GM18909 (cell line): ENCODE results near the gene ATP10B.
"Not testable (repeated sequence)": the region's sequence is repeated elsewhere in the genome, so short reads cannot be mapped to it uniquely, and the experiment has no call there.

Experiments
- ATAC-seq: cut with Tn5 transposase; IDR thresholded peaks from one replicate; pipeline ENCODE4 v1.9.1; 2021; ENCODE audit warnings: mild to moderate bottlenecking; ENCODE audit not compliant: unreplicated experiment, poor library complexity

ATP10B gene, protein sequence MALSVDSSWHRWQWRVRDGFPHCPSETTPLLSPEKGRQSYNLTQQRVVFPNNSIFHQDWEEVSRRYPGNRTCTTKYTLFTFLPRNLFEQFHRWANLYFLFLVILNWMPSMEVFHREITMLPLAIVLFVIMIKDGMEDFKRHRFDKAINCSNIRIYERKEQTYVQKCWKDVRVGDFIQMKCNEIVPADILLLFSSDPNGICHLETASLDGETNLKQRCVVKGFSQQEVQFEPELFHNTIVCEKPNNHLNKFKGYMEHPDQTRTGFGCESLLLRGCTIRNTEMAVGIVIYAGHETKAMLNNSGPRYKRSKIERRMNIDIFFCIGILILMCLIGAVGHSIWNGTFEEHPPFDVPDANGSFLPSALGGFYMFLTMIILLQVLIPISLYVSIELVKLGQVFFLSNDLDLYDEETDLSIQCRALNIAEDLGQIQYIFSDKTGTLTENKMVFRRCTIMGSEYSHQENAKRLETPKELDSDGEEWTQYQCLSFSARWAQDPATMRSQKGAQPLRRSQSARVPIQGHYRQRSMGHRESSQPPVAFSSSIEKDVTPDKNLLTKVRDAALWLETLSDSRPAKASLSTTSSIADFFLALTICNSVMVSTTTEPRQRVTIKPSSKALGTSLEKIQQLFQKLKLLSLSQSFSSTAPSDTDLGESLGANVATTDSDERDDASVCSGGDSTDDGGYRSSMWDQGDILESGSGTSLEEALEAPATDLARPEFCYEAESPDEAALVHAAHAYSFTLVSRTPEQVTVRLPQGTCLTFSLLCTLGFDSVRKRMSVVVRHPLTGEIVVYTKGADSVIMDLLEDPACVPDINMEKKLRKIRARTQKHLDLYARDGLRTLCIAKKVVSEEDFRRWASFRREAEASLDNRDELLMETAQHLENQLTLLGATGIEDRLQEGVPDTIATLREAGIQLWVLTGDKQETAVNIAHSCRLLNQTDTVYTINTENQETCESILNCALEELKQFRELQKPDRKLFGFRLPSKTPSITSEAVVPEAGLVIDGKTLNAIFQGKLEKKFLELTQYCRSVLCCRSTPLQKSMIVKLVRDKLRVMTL (N-terminal part only)

DNA sequence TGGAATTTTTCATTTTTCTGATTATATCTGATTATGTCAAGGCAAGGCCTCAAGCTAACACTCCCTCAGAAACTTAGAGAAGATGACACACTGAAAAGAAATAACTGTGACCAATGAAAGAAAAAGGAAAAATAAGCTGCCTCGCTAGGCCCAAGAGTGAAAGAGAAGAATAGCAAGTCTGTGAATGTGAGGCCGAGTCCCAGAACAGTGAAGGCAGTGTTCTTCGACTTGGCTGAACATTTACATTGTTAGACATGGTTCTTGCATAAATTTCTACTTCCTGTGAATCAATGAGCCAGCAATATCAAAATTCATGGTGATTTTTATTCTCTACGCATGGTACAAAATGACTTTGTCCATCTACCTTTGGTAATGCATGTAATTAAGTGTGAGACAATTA lies at the start of gene ATP10B:
TSS of gene ATP10B (minus strand) at position 163 of the 400 bp plus-strand sequence. CDS start 164,137 bp downstream, outside the sequence.
- ATAC-seq: no peak

DNA sequence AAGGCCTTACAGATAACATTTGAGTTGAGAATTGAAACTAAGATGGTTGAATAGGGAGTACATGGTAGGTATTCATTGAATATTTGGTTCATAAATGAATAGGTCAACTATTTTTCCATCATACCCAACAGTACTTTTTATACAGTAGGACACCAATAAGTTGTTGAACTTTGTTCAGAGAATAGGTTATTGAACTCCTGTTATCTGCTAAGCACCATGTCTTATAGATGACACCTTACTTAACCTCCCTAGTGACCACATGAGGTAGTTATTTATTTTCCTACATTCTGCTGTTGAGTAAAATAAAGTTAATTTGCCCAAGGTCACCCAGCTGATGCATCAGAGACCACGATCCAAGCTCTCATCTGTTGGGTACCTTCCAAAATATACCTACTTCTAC lies 49.6 kb upstream of the ATP10B start:
- no peak for ATAC-seq

DNA sequence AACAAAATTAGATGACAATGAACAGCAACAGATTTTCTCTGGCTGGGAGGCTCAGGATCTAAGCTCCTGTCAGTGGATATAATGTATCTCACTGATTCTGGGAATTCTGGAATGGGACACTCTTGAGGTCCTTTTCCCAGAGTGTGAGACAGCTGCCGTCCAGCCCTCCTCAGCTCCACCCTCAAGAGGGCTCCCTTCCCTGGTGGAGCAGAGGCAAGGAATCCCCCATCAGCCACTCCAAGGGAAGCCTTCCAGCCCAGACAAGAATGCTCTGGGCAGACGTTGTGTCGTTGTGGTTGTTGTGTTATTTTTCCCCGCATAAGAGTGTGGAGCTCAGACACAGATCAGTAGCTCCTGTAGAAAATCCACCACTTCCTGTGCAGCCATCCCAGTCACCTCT lies 47.7 kb upstream of the ATP10B start:
- ATAC-seq: no peak

DNA sequence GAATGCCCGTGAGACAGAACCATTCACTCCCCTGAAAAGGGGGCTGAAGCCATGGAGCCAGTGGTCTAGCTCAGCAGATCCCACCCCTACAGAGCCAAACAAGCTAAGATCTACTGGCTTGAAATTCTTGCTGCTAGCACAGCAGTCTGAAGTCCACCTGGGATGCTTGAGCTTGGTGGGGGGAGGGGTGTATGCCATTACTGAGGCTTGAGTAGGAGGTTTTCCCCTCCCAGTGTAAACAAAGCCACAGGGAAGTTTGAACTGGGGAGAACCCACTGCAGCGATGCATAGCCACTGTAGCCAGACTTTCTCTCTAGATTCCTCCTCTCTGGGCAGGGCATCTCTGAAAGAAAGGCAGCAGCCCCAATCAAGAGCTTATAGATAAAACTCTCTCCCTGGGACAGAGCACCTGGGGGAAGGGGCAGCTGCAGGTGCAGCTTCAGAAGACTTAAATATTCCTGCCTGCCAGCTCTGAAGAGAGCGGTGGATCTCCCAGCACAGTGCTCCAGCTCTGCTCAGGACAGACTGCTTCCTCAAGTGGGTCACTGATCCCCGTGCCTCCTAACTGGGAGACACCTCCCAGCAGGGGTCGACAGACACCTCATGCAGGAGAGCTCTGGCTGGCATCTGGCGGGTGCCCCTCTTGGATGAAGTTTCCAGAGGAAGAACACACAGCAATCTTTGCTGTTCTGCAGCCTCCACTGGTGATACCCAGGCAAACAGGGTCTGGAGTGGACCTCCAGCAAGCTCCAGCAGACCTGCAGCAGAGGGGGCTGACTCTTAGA lies 41.4 kb upstream of the ATP10B start:
- not testable (repeated sequence) for ATAC-seq

DNA sequence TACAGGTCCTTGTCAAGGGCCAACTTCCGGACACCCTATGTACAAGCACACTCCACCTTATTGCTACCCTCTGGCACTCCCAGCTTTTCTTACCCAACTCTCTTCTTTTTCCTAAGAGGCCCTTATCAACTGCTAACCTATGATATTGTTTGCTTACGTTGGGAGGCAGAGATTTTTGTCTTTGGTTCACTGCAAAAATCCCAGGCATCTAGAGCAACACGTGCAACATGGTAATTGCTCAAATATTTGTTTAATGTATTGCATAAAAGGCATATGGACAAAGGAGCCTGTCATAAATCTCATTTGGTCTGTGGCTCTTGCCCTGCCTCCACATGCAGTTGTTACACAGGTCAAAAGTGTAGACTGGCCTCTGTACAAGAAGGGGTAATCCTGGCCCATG lies 35.8 kb upstream of the ATP10B start:
- no peak for ATAC-seq

DNA sequence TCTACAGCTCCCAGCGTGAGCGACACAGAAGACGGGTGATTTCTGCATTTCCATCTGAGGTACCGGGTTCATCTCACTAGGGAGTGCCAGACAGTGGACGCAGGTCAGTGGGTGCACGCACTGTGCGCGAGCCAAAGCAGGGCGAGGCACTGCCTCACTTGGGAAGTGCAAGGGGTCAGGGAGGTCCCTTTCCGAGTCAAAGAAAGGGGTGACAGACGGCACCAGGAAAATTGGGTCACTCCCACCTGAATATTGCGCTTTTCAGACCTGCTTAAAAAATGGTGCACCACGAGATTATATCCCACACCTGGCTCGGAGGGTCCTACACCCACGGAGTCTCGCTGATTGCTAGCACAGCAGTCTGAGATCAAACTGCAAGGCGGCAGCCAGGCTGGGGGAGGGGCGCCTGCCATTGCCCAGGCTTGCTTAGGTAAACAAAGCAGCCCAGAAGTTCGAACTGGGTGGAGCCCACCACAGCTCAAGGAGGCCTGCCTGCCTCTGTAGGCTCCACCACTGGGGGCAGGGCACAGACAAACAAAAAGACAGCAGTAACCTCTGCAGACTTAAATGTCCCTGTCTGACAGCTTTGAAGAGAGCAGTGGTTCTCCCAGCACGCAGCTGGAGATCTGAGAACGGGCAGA lies 21.7 kb upstream of the ATP10B start:
- ATAC-seq: not testable (repeated sequence)

DNA sequence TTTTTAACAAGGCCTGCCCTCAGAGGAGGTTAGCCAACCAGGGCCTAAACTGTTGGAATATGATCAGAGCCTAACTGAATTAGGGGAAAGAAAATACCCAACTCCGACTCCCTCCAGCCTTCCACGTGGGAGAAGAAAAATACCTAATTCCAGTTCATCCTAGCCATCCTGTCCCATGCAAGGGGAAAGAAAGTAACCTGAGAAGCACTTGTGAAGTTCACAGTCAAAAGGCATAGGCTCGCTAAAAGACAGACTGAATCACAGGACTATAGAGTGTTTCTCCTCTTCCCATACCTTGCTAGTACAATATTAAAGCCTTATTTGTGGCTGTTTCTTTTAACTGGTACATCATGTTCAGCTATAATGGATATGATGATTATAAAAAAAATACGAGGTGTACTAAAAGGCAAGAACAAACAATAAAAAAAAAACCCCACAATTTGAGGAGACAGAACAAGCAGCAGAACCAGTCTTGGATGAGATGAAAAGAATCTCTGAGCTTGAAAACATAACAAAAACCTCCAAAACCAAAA lies 18.0 kb upstream of the ATP10B start:
- ATAC-seq: no peak

DNA sequence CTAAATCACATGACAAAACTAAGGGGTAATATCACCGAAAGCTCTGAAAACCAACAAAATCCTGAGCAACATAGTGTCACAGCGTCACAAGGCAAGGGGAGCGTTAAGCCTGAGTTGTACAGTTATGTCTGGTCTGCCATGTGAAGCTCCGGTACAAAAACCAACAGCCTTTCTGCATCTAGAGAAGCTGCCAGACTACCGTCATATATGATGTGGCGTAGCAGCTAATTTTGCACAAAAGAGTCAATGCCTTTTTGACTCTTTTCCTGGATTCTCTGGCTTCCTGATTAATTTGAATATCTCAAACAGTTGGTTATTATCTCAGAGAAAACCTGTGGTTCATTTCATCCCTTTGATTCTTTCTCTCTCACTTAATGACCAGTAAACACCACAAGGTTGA lies 16.0 kb upstream of the ATP10B start:
- ATAC-seq: no peak

DNA sequence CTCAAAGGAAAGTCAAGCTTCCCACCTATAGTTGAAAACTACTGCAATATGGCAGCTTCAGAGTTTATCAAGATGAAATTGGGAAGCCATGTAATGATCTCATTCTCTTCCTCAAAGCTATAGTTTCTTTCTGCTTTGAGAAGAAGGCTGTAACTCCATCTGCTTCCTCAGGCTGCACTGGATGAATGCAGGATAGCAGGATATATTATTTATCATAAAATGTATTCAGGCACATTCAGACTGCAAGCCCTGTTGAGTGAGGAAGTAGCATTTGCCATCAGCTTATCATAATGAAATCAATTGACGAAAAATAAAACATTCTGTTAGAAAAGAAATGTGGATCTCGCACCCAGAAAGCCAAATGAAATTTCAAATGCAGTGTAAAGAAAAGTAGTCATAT lies 560 bp downstream of the ATP10B start:
- ATAC-seq: no peak

DNA sequence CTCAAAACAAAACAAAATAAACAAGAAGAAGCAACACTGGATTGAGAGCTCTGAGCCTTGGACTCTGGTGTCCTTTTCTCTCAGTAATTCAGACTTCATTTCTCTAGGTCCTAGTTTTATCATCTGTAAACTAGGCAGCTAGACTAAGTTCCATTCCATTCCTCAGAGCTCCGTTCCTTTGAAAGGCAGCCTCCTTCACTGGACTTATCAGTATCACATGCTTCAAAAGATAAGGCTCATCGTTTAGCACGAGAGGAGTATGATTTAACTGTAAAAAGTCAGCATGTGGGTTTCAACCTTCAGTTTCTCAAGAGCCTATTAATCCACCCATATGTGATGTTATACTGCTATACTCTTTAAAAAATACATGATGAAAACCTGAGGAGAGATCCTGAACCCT lies 1.6 kb downstream of the ATP10B start:
- ATAC-seq: no peak

DNA sequence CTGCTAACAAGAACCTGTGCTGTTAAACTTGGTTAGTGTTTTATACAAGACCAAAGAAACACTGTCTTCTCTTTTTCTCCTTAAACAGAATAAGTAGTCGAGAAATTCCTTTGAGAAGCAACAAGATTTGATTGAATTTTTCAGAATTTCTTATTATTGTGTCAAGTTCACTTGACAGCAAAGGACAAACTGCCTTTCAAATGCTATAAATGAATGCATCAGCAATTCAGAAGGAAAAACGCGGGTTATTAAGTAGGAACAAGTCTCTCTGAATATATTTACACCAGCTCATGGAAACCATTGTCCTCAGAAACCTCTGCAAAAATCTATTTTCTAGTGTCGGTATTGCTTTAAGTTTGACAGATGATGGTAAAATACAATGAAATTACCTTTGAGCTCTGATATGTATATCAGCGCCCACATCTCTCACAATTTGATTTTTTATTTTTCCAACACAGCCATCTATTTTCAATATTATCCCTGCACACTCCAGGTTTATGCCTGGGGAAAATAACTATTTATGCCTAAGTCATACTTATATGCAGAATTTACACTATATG lies 4.4 kb downstream of the ATP10B start:
- ATAC-seq: no peak

DNA sequence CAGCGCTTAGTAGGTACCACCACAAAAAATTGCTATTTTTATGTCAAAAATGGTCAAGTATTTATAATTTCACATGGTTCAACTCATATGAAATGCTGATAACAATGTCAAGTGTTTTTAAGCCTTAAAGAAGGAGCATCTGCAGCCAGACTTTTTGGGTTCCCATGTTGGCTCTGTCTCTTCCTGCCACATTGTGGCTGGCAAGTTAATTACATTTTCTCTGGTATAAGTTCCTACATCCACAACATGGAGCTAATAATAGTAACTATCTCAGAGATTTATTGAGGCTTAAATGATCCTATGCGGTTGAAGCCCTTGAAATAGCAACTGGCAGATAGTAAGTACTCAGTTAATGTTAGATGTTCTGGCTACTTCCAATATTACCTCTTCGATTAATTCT lies 5.4 kb downstream of the ATP10B start:
- no peak for ATAC-seq

DNA sequence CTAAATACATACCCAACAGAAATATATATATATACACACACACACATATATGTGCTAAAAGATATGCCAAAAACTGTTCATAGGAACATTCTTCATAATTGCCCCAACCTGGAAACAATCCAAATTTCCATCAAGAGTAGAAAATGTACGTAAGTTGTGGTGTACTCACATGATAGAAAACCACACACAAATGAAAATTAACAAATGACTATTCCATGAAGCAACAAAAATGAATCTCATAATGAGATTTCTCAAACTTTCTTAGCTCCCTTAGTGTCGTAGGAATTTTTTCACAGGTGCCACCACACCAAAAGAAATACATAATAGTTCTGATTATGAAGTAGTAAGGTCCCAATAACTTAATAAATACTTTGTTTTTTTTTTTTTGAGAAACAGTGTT lies 7.8 kb downstream of the ATP10B start:
- ATAC-seq: no peak

DNA sequence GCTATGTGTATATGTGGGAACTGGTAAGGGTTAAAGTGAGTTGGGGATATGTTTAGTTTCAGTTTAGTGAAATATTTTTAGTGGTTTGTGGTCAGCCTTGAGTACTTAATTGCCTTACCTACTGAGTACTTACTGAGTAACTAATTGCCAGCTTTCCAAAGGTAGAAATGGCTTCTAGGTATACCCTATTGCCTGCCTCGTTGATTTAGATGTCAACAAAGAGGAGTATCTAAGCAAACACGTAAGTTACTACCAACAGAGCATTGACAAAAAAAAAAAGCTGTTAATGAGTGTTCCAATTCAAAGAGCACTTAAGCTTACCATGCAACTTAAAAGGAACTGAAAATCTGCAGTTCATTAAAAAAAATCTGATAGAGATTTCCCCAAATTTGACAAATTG lies 8.8 kb downstream of the ATP10B start:
- peak; percentile 99 for ATAC-seq

DNA sequence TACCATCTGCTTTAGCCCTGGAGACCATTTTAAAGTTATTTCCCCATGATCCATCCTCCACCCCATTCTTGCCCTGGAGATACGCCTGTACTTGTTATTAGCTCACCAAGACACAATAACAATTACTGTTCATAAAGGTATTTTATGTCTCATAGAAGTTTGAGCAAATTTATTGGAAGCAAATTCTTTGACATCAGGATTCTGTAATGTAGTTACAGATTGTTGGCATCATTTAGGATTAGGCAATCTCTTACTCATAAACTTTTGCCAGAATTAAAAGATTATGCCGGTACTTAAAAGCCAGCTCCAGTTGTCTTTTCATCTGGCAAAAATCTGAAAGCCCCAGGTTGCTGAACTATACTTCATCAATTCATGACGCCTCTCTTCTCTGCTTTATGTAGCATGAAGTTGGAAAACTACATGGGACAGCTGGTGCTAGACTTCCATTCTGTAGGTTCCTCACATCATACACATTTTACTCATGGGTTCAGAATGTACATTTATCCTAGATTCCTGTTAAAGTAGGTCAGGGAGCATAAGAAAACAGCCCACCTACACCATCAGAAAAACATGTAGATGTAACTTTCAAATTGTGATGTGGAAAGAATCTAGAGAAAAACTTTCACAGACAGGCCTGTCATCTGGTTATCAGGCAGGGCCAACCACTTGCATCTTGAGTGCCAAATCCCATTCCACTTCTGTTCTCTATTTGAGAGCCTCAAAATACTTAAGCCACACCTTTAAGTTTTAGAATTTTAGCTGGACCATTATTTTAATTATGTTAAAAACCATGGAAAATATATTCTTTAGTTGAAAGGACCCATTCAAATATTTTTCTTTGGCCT lies 14.0 kb downstream of the ATP10B start:
- ATAC-seq: no peak

DNA sequence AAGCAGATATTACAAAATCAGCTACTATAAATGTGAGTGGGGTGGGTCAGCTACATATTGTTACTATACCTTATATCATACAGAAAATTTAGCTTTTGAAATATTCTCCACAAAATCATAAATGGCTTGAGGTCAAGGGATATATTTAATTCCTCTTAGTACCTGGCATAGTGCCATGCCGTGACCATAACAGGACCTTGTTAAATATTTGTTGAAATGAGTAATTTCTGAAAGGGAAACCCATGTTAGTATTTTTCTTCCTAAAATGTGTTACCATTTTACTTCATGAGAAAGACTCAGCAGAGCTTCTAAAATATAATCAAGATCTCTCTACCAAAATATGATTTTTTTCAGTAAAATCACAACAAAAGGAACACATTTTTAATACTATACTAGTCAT lies 14.8 kb downstream of the ATP10B start:
- ATAC-seq: no peak

DNA sequence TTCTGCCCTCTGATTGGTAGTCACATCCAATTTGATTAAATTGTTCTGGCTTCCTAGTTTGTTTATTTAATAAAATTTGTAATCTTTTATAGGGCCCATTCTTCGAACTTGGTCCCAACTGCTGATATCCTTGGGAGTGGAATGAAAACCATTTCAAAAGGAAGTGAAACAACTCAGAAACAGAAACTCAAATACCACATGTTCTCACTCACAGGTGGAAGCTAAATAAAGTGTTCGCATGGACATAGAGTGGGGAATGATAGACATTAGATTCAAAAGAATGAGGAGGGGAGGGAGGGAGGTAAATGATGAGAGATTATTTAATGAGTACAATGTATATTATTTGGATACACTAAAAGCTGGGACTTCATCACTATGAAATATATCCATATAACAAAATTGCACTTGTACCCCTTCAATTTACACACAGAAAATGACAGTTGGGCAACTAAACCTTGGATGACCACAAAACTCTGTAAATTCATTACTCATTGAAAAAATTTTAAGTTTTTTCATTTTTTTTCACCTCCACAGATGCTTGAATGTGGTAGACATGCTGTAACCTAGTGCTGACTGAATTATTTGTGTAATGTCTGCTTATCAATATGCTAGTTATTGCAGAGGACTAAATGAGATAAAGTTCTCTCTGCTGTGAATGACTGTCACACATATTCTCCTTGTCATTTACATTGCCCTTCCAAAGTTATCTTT lies 16.0 kb downstream of the ATP10B start:
- peak; percentile 80 for ATAC-seq

DNA sequence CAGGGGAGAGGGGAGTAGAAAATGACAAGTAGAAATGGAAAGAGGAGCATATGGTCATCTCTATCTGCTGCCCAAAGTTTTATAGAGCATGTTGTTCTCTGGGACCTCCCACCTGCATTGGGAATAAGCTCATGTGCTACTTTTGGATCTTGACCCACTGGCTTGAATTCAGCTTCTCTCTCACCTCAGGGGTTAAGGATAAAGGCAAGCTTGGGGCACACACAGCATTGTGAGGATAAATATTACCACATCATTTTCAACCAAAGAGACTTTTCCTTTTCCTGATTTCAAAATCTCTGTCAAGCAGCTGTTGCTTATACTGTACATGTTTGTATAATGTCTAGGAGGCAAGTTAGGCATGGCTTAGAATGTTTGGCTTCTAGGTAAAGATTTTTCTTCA lies 16.6 kb downstream of the ATP10B start:
- peak; percentile 27 for ATAC-seq
